H1 (cell line): ENCODE results near the gene IGSF9B. TPM values are rescaled to one million over a fixed set of nuclear protein-coding genes. Genes with fewer than 3 reads are reported as not detected.

ENCODE experiments used
- CTCF ChIA-PET: fragments of 300-600 bp; sonication (Branson Sonifier 250); formaldehyde crosslinking; loops from one replicate; lab custom pipeline; 2021; ENCODE audit not compliant: partially characterized antibody; lab: Charles Lee
- POLR2A ChIA-PET: fragments of 300-600 bp; sonication (Branson Sonifier 250); formaldehyde crosslinking; loops from one replicate; lab custom pipeline; 2021; ENCODE audit warnings: inconsistent platforms; ENCODE audit not compliant: partially characterized antibody; lab: Charles Lee
- DNase-seq, 2 experiments: peaks; one replicate each; pipeline versions ENCODE4 v3.0.0 to v3.0.0-alpha.2; 2010 to 2022; ENCODE audit warnings: low spot score in 2 of 2, low read depth in 1 of 2, mixed read lengths in 1 of 2
- FAIRE-seq: peaks from 2 replicates; lab custom pipeline; 2011; peaks lifted over from hg19 to GRCh38; lab: Jason Lieb, UNC
- H2AFZ ChIP-seq: 2 replicates; pipeline ENCODE4 v1.8.1; 2012; ENCODE audit warnings: low read length, inconsistent platforms
- H2AK5ac ChIP-seq: 2 replicates; pipeline ENCODE4 v1.6.1; 2013; ENCODE audit warnings: low read depth, low read length
- H2BK120ac ChIP-seq: replicated peaks from 2 replicates; pipeline ENCODE3; 2013; ENCODE audit warnings: low read depth, low read length, inconsistent platforms
- H2BK12ac ChIP-seq: 2 replicates; pipeline ENCODE4 v1.6.1; 2013; ENCODE audit warnings: low read depth, low read length
- H2BK15ac ChIP-seq: 2 replicates; pipeline ENCODE4 v1.6.1; 2013; ENCODE audit warnings: low read length
- H2BK20ac ChIP-seq: 2 replicates; pipeline ENCODE4 v1.6.1; 2013; ENCODE audit warnings: low read length
- H2BK5ac ChIP-seq: 2 replicates; pipeline ENCODE4 v1.6.1; 2013; ENCODE audit warnings: low read depth, low read length
- H3K14ac ChIP-seq: 2 replicates; pipeline ENCODE4 v1.6.1; 2013; ENCODE audit warnings: inconsistent platforms; ENCODE audit not compliant: insufficient read length
- H3K18ac ChIP-seq: 2 replicates; pipeline ENCODE4 v1.6.1; 2013; ENCODE audit warnings: low read length; ENCODE audit errors: extremely low read depth
- H3K23ac ChIP-seq: 2 replicates; pipeline ENCODE4 v1.6.1; 2013; ENCODE audit warnings: inconsistent platforms; ENCODE audit not compliant: insufficient read length
- H3K23me2 ChIP-seq: 2 replicates; pipeline ENCODE4 v1.6.1; 2013; ENCODE audit warnings: low read depth, low read length
- H3K27ac ChIP-seq: 2 replicates; pipeline ENCODE4 v1.6.1; 2011; ENCODE audit warnings: low read depth, low read length, inconsistent platforms
- H3K27me3 ChIP-seq, 4 experiments: replicated peaks in 1 of 4; 1 replicate in 1 of 4; 2 replicates in 3 of 4; pipeline versions ENCODE4 v1.6.1 to v1.8.1; 2011 to 2013; ENCODE audit warnings: low read length in 3 of 4, mild to moderate bottlenecking in 3 of 4, inconsistent platforms in 2 of 4, mixed read lengths in 2 of 4, moderate library complexity in 1 of 4; ENCODE audit not compliant: control insufficient read depth in 3 of 4, insufficient read depth in 3 of 4; ENCODE audit errors: extremely low read depth in 1 of 4
- H3K36me3 ChIP-seq, 4 experiments: 2 replicates each; pipeline versions ENCODE4 v1.6.1 to v1.8.1; 2011 to 2013; ENCODE audit warnings: mild to moderate bottlenecking in 4 of 4, low read length in 3 of 4, moderate library complexity in 2 of 4, control low read depth in 1 of 4, inconsistent platforms in 1 of 4; ENCODE audit not compliant: insufficient read depth in 4 of 4, control insufficient read depth in 2 of 4
- H3K4ac ChIP-seq: replicated peaks from 2 replicates; pipeline ENCODE3; 2013; ENCODE audit warnings: low read length, low read depth, mixed read lengths, inconsistent platforms; ENCODE audit not compliant: insufficient read length
- H3K4me1 ChIP-seq, 4 experiments: replicated peaks in 1 of 4; 1 replicate in 1 of 4; 2 replicates in 3 of 4; pipeline versions ENCODE4 v1.6.1 to v1.8.1; 2011 to 2013; ENCODE audit warnings: low read length in 3 of 4, inconsistent platforms in 2 of 4, mixed read lengths in 1 of 4; ENCODE audit not compliant: insufficient read depth in 4 of 4, control insufficient read depth in 3 of 4
- H3K4me2 ChIP-seq, 2 experiments: 2 replicates each; pipeline versions ENCODE4 v1.6.1 to v1.8.1; 2011 to 2013; ENCODE audit warnings: low read depth in 2 of 2, low read length in 2 of 2, control low read depth in 1 of 2, inconsistent platforms in 1 of 2, mild to moderate bottlenecking in 1 of 2; ENCODE audit not compliant: insufficient read depth in 1 of 2
- H3K4me3 ChIP-seq, 4 experiments: fragments of 200-600, 300-600 bp in 1 of 4; sonication (generic), shearing (Covaris generic), sonication (Bioruptor Twin) in 1 of 4; 2 replicates each; pipeline versions ENCODE4 v1.5.1 to v1.8.1; 2011 to 2016; ENCODE audit warnings: low read length in 4 of 4, low read depth in 3 of 4, control low read depth in 2 of 4, inconsistent platforms in 2 of 4, mild to moderate bottlenecking in 2 of 4, mixed read lengths in 1 of 4, moderate library complexity in 1 of 4; ENCODE audit not compliant: insufficient read depth in 2 of 4; ENCODE audit errors: extremely low read depth in 1 of 4
- H3K56ac ChIP-seq: replicated peaks from 2 replicates; pipeline ENCODE3; 2013; ENCODE audit warnings: low read depth, mild to moderate bottlenecking, mixed read lengths, low read length, inconsistent platforms; ENCODE audit not compliant: insufficient read length
- H3K79me1 ChIP-seq: 2 replicates; pipeline ENCODE4 v1.6.1; 2013; ENCODE audit warnings: low read depth, low read length, control low read depth
- H3K79me2 ChIP-seq, 2 experiments: 2 replicates each; pipeline versions ENCODE4 v1.6.1 to v1.8.1; 2012 to 2013; ENCODE audit warnings: low read length in 2 of 2, mild to moderate bottlenecking in 2 of 2, inconsistent platforms in 1 of 2; ENCODE audit not compliant: insufficient read depth in 2 of 2, control insufficient read depth in 1 of 2
- H3K9ac ChIP-seq, 4 experiments: replicated peaks in 1 of 4; 1 replicate in 1 of 4; 2 replicates in 3 of 4; pipeline versions ENCODE4 v1.6.1 to v1.8.1; 2011 to 2013; ENCODE audit warnings: low read depth in 3 of 4, low read length in 3 of 4, control low read depth in 2 of 4, mild to moderate bottlenecking in 2 of 4, moderate library complexity in 2 of 4, inconsistent platforms in 1 of 4; ENCODE audit errors: extremely low read depth in 1 of 4
- H3K9me3 ChIP-seq, 2 experiments: 2 replicates each; pipeline versions ENCODE4 v1.6.1 to v1.8.1; 2012 to 2013; ENCODE audit warnings: mild to moderate bottlenecking in 2 of 2, moderate library complexity in 2 of 2, control low read depth in 1 of 2, inconsistent platforms in 1 of 2, low read depth in 1 of 2, low read length in 1 of 2, mixed read lengths in 1 of 2; ENCODE audit not compliant: insufficient read depth in 2 of 2
- H4K20me1 ChIP-seq, 2 experiments: replicated peaks in 1 of 2; 2 replicates each; pipeline versions ENCODE3 to v1.8.1; 2011 to 2013; ENCODE audit warnings: inconsistent platforms in 2 of 2, low read length in 2 of 2, mild to moderate bottlenecking in 1 of 2; ENCODE audit not compliant: insufficient read depth in 2 of 2, control insufficient read depth in 1 of 2
- H4K5ac ChIP-seq: 2 replicates; pipeline ENCODE4 v1.6.1; 2013; ENCODE audit warnings: low read length, low read depth, mixed read lengths, inconsistent platforms; ENCODE audit not compliant: insufficient read length
- H4K8ac ChIP-seq: 2 replicates; pipeline ENCODE4 v1.8.0; 2013; ENCODE audit warnings: mild to moderate bottlenecking, moderate library complexity, low read length, inconsistent platforms; ENCODE audit not compliant: insufficient read depth; ENCODE audit errors: extremely low read depth
- H4K91ac ChIP-seq: replicated peaks from 2 replicates; pipeline ENCODE3; 2013; ENCODE audit warnings: low read length, mixed read lengths, inconsistent platforms; ENCODE audit not compliant: insufficient read length
- CEBPB ChIP-seq: IDR thresholded peaks from 2 replicates; pipeline ENCODE4 v1.6.1; 2012; ENCODE audit warnings: low read depth, low read length
- GTF2F1 ChIP-seq: IDR thresholded peaks from 2 replicates; pipeline ENCODE4 v1.6.1; 2012; ENCODE audit warnings: low read depth, low read length, improper control_type of control experiment, borderline replicate concordance
- JUN ChIP-seq: IDR thresholded peaks from 2 replicates; pipeline ENCODE4 v1.6.1; 2011; ENCODE audit warnings: low read depth, mild to moderate bottlenecking, improper control_type of control experiment, low read length
- RBBP5 ChIP-seq: IDR thresholded peaks from 2 replicates; pipeline ENCODE4 v1.7.1; 2012; ENCODE audit warnings: low read depth, mild to moderate bottlenecking, inconsistent platforms, low read length, moderate library complexity, borderline replicate concordance
- RFX5 ChIP-seq: IDR thresholded peaks from 2 replicates; pipeline ENCODE4 v1.6.1; 2011; ENCODE audit warnings: low read depth, low read length, improper control_type of control experiment, borderline replicate concordance
- SIN3A ChIP-seq, 2 experiments: IDR thresholded peaks in 1 of 2; conservative IDR thresholded peaks in 1 of 2; 2 replicates each; pipeline ENCODE4 v1.6.1; 2011 to 2012; ENCODE audit warnings: low read length in 2 of 2, improper control_type of control experiment in 1 of 2, low read depth in 1 of 2, mild to moderate bottlenecking in 1 of 2
- SP1 ChIP-seq: IDR thresholded peaks from 2 replicates; pipeline ENCODE4 v1.6.1; 2011; ENCODE audit warnings: low read depth, low read length
- USF2 ChIP-seq: IDR thresholded peaks from 2 replicates; pipeline ENCODE4 v1.6.1; 2011; ENCODE audit warnings: low read length, improper control_type of control experiment
- WGBS, 2 experiments: shearing (Covaris generic) in 1 of 2; methylation state at CpG; one replicate each; pipeline versions ENCODE4 v1.1.6 to v1.1.7; 2013 to 2015; ENCODE audit warnings: low lambda C conversion rate in 2 of 2, mixed read lengths in 2 of 2, inconsistent platforms in 1 of 2, low coverage in 1 of 2, missing lambda C conversion rate in 1 of 2; ENCODE audit not compliant: insufficient replicate concordance in 2 of 2, insufficient coverage in 1 of 2, insufficient read length in 1 of 2; ENCODE audit errors: extremely low coverage in 1 of 2, missing lambda C conversion rate in 1 of 2; 5-methylcytosine and 5-hydroxymethylcytosine counted together
- polyA plus RNA-seq, 7 experiments: library from polyadenylated mRNA; depleted of rRNA in 3 of 7; stranded (reverse) in 5 of 7; unstranded in 2 of 7; fragments of >200 nt in 5 of 7; fragments of 200-250 nt in 2 of 7; gene quantifications; 1 replicate in 5 of 7; 2 replicates in 1 of 7; 4 replicates in 1 of 7; pipeline versions ENCODE4 v1.2.1 to v1.2.3, GENCODE V29; 2011 to 2013; ENCODE audit warnings: missing spikeins in 2 of 7, mixed read lengths in 2 of 7
- total RNA-seq: library from RNA; stranded (reverse); fragmentation: NEBNext Ultra II Directional; extraction: Animal tissue kit (Norgen Biotek cat#: 25700); gene quantifications from 2 replicates; pipeline ENCODE4 v1.2.1, GENCODE V29; 2021

Gene IGSF9B
- total and polyA plus RNA-seq, 2 of the 8 experiments (the other 6 are each of a cell fraction or from before 2014, with no cell fraction given): 16.5 to 49.2 TPM

- Histone ChIP-seq H3K4me3 (no peak overlapping the region), H3K79me2 (no peaks in the 10 kb centered on the region), H2BK15ac (no peak overlapping the region), H3K4me1 (no peaks in the 10 kb centered on the region; a peak in 2 of 7 replicates), H3K14ac (no peak overlapping the region), H4K8ac (no peak overlapping the region), H3K4me2 (no peak overlapping the region), H3K23ac (no peak overlapping the region), H2BK12ac (no peak overlapping the region), H3K23me2 (peaks cover 9% of the 10 kb centered on the region), H4K20me1 (peaks cover 0 to 14% of the 10 kb centered on the region in 2 experiments), H3K27ac (no peak overlapping the region), H2BK20ac (no peak overlapping the region), H2AK5ac (no peak overlapping the region), H3K9me3 (no peaks in the 10 kb centered on the region), H2BK5ac (no peak overlapping the region), H3K4ac (no peak overlapping the region), H4K91ac (no peak overlapping the region), H3K9ac (no peak overlapping the region), H3K56ac (no peak overlapping the region), H2AFZ (no peak overlapping the region), H4K5ac (no peak overlapping the region), H3K79me1 (peaks cover 7% of the 10 kb centered on the region; the same call in 1 of the 2 replicates), H3K36me3 (peaks cover 2 to 42% (median 17%) of the 10 kb centered on the region in 4 experiments; a peak in 6 of 8 replicates), H3K27me3 (no peaks in the 10 kb centered on the region), H2BK120ac (no peak overlapping the region), H3K18ac (no peak overlapping the region)
- no peak for DNase-seq
- CTCF ChIA-PET: interaction anchor here (1.5 kb wide), 1 partner anchor 10 kb away, joined by 4 read pairs; no protein-coding TSS in a partner anchor
- 86% methylated on average over 6 of the region's 6 CpGs; no CpG with 5 or more reads in 1 of the 2 experiments for WGBS, 2 experiments
- POLR2A ChIA-PET: interaction anchor here (0.9 to 1.3 kb wide), 2 partner anchors 10 kb away, joined by 3 to 4 read pairs; no protein-coding TSS in a partner anchor
- no peak for FAIRE-seq
- TF ChIP-seq RFX5 (no peak), RBBP5 (no peak), SIN3A (conservative IDR thresholded peaks at IDR 0.05 in 1 of 2, IDR thresholded peaks at IDR 0.05 in 1 of 2; ENCODE audit: low read depth in 1 of 2, low read length in 2 of 2) (no peak), JUN (no peak), USF2 (no peak), GTF2F1 (no peak), SP1 (no peak), CEBPB (no peak)
Measured at GRCh38 chr11:133904818-133905515, 51.8 kb downstream of the IGSF9B start.
